Activated T-cell treated with anti-CD3 and anti-CD28 coated beads for 1 hour (primary cell): ENCODE results near the gene DCLK3.

ENCODE experiments used
- DNase-seq: peaks from one replicate; pipeline ENCODE4 v3.0.0-alpha.2; 2020; ENCODE audit warnings: low read depth

Gene DCLK3

DNA sequence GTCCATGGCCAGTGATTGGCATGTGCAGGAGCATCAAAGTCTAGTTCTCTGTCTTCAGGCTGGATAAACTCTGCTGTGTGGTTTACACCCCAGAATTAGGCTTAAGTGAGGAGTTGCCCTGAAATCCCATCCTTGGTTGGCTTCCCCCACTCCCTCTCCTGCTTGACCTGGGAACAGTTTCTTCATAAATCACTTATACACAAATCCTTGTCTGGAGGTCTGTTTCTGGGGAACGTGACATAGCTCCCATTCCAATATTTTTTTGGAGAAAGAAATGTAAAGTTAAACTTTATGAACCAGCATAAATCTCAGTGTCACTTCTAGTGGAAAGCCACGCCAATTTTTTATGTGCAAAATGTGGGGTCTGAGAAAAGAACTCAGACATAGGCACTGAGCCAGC, 98.2 kb downstream of the DCLK3 start:
- DNase-seq, result no peak

DNA sequence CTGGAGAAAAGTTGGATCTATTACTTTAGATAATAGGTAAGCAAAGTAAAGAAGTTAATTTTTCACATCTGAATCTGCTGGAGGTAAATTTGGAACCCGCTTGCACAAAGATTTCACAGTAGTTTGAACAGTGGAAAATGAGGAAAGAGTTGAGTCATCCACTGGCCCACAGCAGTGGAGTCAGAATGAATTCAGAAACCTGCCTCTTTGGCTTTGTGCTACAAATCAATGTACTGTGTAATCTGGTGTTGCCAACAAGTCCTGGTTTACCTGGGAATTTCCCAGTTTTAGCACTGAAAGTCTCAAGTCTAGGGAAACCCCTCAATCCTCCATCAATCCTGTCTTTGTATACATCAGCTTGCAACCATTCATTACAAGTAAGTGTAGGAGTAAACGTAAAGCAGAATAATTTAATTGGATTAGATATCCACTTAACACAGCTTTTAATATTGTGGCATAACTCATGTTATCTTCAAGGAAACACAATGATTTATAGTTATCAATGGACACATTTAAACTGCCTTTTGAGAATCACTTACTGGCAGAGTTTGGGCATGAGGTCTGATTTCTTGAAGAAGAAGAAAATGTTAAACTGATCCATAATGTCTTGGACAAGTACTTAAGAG, 100.6 kb downstream of the DCLK3 start:
- DNase-seq, result no peak

DNA sequence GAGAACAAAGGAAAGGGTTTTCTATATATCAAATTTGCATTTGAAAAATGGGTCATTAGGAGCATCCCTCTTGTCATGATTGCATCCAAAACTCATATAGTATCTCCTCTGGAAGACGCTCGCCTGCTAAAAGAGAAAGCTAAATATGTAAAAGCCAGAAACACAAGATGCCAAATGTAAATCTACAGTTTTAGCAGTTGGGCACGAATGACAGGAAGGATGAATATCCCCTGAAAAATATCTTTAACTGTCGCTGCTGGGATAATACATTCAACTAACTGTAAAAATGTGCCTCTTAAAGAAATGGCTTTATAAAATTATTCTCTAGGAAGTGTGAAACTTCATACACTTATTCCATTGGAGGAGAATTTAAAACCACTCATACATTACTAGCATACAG, 101.7 kb downstream of the DCLK3 start:
- DNase-seq, result no peak
